Tibial artery (tissue), 4 donors: Measurements from ENCODE around the gene PI16.
"Not testable (repeated sequence)": the region's sequence is repeated elsewhere in the genome, so short reads cannot be mapped to it uniquely, and the experiment has no call there.

Experiments
- DNase-seq, 2 donors: peaks; one replicate each; pipeline ENCODE4 v3.0.0-alpha.2; 2019
- H3K27ac ChIP-seq, 2 donors: fragments of 200-600 bp; sonication (generic) in 1 of 2; 1 replicate in 1 of 2; 2 replicates in 1 of 2; pipeline ENCODE4 v1.5.1; 2018 to 2019; ENCODE audit warnings: mild to moderate bottlenecking in 1 of 2
- H3K27me3 ChIP-seq, 2 donors: fragments of 200-600 bp; sonication (generic) in 1 of 2; one replicate each; pipeline versions ENCODE4 v1.5.1 to v1.6.0; 2016 to 2019
- H3K36me3 ChIP-seq, 3 donors: fragments of 200-600 bp; sonication (generic) in 2 of 3; one replicate each; pipeline ENCODE4 v1.5.1; 2016 to 2019; ENCODE audit warnings: mild to moderate bottlenecking in 2 of 3
- H3K4me1 ChIP-seq, 4 donors: fragments of 200-600 bp; sonication (generic) in 2 of 4; 1 replicate in 3 of 4; 2 replicates in 1 of 4; pipeline ENCODE4 v1.5.1; 2016 to 2019
- H3K4me3 ChIP-seq, 2 donors: fragments of 200-600 bp; sonication (generic) in 1 of 2; 1 replicate in 1 of 2; 2 replicates in 1 of 2; pipeline ENCODE4 v1.5.1; 2018 to 2019; ENCODE audit warnings: mild to moderate bottlenecking in 2 of 2
- H3K9me3 ChIP-seq, 3 donors: fragments of 200-600 bp; sonication (generic) in 1 of 3; one replicate each; pipeline ENCODE4 v1.5.1; 2016 to 2019
- CTCF ChIP-seq, 2 experiments: fragments of 200-600 bp in 1 of 2; fragments of 450-650 bp in 1 of 2; IDR thresholded peaks; one replicate each; pipeline ENCODE4 v1.5.1; 2017 to 2019; ENCODE audit warnings: antibody characterized with exemption in 2 of 2, mild to moderate bottlenecking in 1 of 2, moderate library complexity in 1 of 2
- intact Hi-C: fragments of 100-400 bp; cut with DNase I; formaldehyde crosslinking; loops from one replicate; pipeline ENCODE4 v1.15.0; 2023; ENCODE audit warnings: low total_unique reads

PI16 gene

DNA sequence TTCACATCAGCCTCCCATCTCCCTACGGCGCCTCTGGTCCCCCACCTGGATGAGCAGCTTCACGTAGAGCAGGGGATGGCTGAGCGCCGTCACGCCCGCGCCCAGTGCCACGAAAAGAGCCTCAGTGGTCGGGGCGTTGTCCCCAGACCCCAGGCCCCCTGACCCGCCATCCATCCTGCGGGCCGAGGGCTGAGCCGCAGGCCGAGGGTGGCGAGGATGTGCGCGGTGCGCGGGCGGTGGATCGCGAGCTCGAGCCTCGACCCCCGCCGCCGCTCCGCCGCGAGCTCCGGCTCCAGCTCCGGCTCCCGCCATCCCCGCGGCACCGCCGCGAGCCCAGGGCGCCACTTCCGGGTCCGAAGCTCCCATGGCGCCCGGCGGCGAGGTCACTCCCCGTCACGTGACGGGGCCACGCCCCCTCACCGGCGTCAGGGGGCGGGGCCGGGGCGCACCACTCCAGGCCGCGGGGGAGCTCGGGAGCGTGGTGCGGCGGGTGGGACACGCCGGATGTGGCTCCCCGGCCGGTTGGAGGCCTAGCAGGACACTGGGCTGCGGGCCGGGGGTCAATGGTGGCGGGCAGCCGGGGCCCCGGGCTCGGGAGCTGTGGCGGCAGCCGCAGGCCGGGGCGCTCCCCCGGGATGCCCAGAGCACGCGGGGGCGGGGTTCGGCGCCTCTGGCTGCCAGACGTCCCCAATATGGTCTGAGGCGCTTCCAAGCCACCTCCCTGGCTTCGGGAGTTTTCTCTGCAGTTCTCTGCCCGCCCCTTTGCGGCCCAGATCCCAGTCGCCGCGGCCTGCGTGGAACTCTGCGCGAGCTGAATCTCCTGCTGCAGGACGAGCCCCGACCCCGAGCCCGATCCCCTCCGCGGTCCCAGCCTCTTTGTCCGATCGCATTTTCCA lies 31.5 kb downstream of the PI16 start, which contains the start of gene MTCH1:
Gene MTCH1 (minus strand): TSS at position 389 of the 896 bp plus-strand sequence. CDS start 23 bp downstream, at position 366.
- Histone ChIP-seq H3K27me3 (no peaks in the 10 kb centered on the region), H3K9me3 (no peaks in the 10 kb centered on the region), H3K4me3 (peak within 1 kb of the TSS; percentile 93 to 100), H3K4me1 (peaks cover 0 to 54% (median 40%) of the 10 kb centered on the region in 4 donors), H3K36me3 (peaks cover 0 to 4% (median 4%) of the 10 kb centered on the region in 3 donors), H3K27ac (peak within 1 kb of the TSS; percentile 90 to 99)
- intact Hi-C loops = no loop called here
- no peak for TF ChIP-seq CTCF (IDR thresholded peaks at IDR 0.05)
- DNase-seq = peak; percentile 91 to 96

GRCh38 chr6:36986704-36987047 lies 32.1 kb downstream of the PI16 start:
- Histone ChIP-seq H3K27me3 (no peaks in the 10 kb centered on the region), H3K27ac (peak overlapping the region; percentile 90 to 99), H3K36me3 (no peaks in the 10 kb centered on the region), H3K4me1 (peaks cover 0 to 48% (median 34%) of the 10 kb centered on the region in 4 donors), H3K4me3 (peak overlapping the region; percentile 93 to 100), H3K9me3 (no peaks in the 10 kb centered on the region)
- intact Hi-C loops = no loop called here
- TF ChIP-seq CTCF (IDR thresholded peaks at IDR 0.05) = no peak
- DNase-seq = no peak

- TF ChIP-seq CTCF (IDR thresholded peaks at IDR 0.05) = no peak
- no peaks in the 10 kb centered on the region for H3K36me3 ChIP-seq
- DNase-seq = no peak
- H3K4me3 ChIP-seq = no peak overlapping the region
- no peaks in the 10 kb centered on the region for H3K9me3 ChIP-seq
- H3K27ac ChIP-seq = no peak overlapping the region
- peaks cover 0 to 22% (median 12%) of the 10 kb centered on the region in 4 donors for H3K4me1 ChIP-seq
- H3K27me3 ChIP-seq = no peaks in the 10 kb centered on the region
- intact Hi-C loops = no loop called here
Measured at GRCh38 chr6:36989264-36989663, 34.7 kb downstream of the PI16 start.

DNA sequence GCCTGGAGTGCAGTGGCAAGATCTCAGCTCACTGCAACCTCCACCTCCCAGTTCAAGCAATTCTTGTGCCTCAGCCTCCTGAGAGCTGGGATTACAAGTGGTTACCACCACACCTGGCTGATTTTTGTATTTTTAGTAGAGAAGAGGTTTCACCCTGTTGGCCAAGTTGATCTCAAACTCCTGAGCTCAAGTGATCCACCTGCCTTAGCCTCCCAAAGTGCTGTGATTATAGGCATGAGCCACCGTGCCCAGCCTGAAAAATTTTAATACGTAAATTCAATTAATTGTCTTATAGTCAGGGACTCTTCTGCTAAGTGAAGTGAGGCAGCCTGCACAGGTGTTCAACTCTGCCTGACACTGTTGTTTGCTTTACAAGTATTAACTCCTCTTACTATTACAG lies 35.9 kb downstream of the PI16 start:
- intact Hi-C loops, H3K27me3 ChIP-seq: not testable (repeated sequence)

DNA sequence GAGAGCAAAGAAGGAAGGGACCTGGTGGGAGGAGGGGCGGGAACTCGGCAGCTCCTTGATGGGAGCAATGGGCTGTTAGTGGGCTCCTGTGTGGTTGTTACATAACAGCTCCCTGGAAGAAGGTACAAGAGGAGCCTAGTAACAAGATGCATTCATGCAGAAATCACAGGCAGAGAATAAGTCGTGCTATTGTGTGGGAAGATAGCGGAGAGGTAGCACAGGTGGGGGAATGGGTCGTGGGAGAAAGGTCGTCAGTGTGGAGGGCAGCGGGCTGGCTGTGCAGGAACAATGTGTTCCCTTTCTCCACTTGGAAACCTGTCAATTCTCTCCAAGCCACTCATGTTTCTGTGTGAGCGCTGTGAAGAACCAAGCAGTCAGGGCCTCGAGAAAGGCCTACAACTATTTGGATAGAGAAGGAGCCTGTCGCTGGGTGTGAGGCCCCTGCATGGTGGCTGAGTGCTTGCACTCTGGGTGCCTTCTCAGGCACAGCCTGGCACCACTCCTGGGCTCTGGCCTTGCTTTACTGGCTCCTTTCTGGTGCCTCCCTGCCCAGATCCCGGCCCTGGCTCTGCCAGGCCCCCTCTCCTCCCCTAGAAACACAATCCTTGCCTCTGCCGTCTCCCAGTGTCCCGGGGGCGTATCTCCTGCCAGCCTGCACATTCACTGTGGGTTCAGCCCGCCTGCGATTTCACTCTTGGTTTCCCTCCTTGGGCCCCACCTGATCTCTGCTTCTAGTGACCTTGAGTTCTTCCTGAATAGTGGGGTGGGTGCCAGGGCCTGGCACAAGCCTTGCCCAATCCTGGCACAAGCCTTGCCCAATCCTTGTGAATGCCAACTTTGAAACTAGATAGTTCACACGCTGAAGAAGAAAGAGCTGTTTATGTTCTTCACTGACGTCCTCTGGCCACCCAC lies 43.5 kb downstream of the PI16 start:
- Histone ChIP-seq H3K4me1 (no peaks in the 10 kb centered on the region), H3K36me3 (no peaks in the 10 kb centered on the region), H3K4me3 (no peak overlapping the region), H3K9me3 (no peaks in the 10 kb centered on the region), H3K27me3 (peaks cover 0 to 2% of the 10 kb centered on the region in 2 donors), H3K27ac (peak overlapping the region in 1 of 2 donors; percentile 44)
- TF ChIP-seq CTCF (IDR thresholded peaks at IDR 0.05) = no peak
- intact Hi-C loops = no loop called here
- DNase-seq = no peak

More for the DNA sequence above, 35.9 kb downstream of the PI16 start:
- H3K9me3 ChIP-seq, H3K4me3 ChIP-seq, H3K27ac ChIP-seq, DNase-seq, H3K36me3 ChIP-seq: not testable (repeated sequence)
- peaks cover 0 to 13% (median 8%) of the 10 kb centered on the region in 4 donors for H3K4me1 ChIP-seq
